SK-N-DZ (cell line): ENCODE data around the gene ELOA2. TPM values are rescaled to one million over a fixed set of nuclear protein-coding genes. Genes with fewer than 3 reads are reported as not detected.
"Not testable (repeated sequence)": the region's sequence is repeated elsewhere in the genome, so short reads cannot be mapped to it uniquely, and the experiment has no call there.

Source experiments
- DNase-seq: peaks from one replicate; pipeline ENCODE4 v3.0.0-alpha.2; 2015; ENCODE audit warnings: low spot score
- polyA plus RNA-seq, 2 experiments: library from polyadenylated mRNA; depleted of rRNA; stranded (reverse); fragments of >200 nt; gene quantifications; 2 replicates each; pipeline ENCODE4 v1.2.3, GENCODE V29; 2014

The ELOA2 gene, protein sequence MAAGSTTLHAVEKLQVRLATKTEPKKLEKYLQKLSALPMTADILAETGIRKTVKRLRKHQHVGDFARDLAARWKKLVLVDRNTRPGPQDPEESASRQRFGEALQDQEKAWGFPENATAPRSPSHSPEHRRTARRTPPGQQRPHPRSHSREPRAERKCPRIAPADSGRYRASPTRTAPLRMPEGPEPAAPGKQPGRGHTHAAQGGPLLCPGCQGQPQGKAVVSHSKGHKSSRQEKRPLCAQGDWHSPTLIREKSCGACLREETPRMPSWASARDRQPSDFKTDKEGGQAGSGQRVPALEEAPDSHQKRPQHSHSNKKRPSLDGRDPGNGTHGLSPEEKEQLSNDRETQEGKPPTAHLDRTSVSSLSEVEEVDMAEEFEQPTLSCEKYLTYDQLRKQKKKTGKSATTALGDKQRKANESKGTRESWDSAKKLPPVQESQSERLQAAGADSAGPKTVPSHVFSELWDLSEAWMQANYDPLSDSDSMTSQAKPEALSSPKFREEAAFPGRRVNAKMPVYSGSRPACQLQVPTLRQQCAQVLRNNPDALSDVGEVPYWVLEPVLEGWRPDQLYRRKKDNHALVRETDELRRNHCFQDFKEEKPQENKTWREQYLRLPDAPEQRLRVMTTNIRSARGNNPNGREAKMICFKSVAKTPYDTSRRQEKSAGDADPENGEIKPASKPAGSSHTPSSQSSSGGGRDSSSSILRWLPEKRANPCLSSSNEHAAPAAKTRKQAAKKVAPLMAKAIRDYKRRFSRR
- not detected in 2 replicates for polyA plus RNA-seq (2014; cell fraction: cytosol; rRNA removed)
- polyA plus RNA-seq (2014; cell fraction: nucleus; rRNA removed), result not detected in 2 replicates

DNA sequence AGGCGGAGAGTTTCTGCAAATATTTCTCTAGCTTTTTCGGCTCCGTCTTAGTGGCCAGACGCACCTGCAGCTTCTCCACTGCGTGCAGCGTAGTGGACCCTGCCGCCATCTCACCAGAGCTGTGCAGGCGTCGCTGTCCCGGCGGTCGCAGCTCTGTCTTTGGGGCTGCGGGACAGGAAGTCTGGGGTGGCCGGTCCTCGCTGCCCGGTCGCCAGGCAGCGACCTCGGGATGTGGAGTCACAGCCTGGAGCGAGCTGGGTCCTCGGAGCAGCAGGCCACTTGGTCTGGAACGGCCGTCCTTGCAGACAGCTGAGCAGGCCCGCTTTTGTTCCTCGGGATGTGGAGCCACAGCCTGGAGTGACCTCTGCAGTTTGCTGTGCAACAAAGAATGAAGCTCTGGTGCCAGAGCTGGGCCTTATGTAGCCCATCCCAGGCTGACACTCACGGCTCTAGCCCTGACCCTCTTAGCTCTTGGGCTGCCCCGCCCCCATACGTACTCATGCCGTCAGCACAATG, at the start of gene ELOA2:
Gene ELOA2 (minus strand): TSS at position 466 of the 516 bp plus-strand sequence. CDS start 357 bp downstream, at position 109.
- DNase-seq, result no peak

DNA sequence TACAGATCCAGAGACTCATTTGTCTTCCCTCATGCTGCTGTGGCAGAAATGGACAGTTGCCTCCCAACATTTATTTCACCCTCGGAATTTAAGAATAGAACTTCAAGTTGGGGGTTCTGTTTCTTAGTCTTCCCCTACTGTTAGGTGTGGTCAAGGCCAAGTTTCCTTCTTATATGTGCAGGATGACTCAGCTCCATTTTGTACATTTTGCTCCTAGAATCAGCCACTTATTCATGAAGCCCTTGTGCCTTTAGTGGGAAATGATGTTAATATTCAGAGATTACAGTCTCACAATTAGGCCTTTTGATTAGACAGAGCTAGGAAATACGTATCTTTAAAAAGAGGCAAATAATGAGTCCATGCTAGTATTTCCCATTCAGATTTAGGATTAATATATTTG, 46.2 kb upstream of the ELOA2 start:
- no peak for DNase-seq

DNA sequence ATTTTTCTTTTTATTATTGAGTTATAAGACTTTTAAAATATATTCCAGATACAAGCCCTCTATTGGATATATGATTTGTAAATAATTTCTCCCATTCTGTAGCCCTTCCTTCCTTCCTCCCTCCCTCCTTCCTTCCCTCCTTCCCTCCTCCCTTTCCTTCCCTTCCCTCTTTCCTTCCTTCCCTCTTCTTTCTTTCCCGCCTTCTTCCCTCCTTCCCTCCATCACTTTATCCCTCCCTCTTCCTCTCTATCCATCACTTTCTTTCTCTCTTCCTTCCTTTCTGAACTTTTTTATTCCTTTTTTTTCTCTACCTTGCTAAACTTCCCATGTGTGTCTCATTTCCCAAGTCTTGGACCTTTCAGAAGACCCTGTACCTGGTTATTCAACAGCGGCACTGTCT, 45.5 kb upstream of the ELOA2 start:
- DNase-seq, result no peak

DNA sequence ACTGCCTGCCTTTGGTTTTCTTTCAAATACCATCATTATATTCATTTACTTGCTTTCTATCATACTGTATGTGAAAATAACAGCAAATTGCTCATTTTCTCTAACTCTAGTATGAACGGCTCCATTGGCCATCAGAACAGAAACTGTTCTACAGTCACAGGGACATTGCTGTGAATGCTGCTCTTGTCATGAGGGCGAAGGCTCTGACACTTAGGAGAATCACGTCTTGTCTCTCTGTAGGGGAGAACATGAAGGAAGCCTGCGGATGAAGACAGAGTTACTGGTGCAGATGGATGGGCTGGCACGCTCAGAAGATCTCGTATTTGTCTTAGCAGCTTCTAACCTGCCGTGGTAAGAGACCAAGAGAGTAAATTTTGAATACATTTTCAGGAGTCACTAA, 41.7 kb upstream of the ELOA2 start:
- no peak for DNase-seq

DNA sequence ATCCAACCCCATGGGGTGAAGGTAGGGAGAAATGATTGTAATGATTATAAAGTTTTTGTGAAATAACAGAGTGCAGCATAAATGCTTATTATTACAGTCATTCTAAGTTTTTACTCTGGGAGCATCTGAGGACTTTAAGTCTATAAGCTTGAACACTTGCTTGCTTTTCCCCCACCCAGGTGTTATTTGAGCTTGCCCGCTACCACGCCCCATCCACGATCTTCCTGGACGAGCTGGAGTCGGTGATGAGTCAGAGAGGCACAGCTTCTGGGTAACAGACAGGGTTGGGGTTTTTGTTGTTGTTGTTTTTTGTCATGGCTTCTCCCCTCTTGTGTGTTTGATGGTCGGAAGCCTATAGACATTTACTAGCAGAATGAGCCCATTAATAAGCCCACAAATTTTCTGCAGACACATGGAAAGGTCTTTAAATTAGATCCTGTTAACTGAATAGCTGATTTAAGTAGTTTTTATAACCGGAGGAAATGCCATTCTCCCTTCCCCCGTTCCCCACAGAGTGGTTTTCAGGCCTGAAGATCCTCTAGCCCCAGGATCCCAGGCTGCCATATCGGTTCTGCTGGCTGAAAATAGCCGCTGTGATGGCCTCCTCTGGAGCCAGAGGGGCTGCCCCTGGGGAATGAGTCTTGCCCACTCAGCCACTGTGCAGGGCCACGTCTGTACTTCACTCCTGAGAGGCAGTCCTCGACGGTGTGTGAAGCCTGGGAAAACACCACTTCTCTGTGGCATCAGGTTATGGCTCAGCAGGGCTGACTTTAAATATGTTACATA, 39.9 kb upstream of the ELOA2 start:
- DNase-seq, result no peak

DNA sequence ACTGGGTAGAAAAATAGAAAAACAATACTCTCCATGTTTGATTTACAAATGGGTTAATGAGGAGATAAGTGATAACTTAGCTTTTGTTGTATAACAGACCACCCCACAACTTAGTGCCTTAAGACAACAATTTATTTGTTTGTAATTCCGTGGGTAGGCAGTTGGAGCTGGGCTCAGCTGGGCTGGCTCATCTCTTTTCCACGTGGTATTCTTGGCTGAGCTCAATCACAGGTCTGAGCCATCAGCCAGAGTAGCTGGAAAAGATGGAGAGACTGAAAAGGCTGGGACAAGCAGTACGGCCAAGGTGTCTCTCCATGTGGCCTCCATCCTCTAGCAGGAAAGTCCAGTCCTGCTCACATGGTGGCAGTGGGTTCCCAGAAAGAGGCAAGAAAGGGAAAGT, 32.2 kb upstream of the ELOA2 start:
- no peak for DNase-seq

DNA sequence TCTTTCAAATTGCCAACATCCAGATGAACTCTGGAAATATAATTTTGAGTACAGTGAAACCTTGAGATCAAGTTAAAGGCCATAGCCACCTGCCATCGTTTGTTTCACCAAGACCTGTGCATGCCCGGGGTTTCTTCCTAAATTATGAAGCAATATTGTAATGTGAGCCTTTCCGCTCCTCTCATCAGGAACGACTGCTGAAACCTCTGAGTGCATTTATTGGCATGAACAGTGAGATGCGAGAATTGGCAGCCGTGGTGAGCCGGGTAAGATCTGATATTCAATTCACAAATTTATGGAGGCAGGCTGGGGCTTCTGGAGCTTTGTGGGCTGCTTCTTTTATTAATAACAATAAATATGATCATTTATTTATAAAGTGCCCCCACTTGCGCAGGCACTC, 27.7 kb upstream of the ELOA2 start:
- DNase-seq, result no peak

DNA sequence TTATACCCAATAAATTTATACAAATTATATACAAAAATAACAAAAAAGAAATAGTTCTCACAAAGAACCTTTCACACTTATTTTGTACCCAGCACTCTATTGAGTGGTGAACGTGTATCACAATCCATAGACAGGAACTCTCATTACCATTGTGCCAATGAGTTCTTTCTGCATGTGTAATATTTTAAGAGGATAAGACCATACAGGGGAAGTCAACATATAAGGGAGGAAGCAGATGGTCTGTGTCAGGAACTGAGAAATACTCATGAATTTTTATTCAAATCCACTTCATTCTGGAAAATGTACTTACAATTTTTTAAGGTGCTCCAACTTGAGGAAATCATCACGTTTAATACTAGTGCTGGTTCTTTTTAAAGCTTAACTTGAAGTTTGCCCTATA, 27.1 kb upstream of the ELOA2 start:
- no peak for DNase-seq

DNA sequence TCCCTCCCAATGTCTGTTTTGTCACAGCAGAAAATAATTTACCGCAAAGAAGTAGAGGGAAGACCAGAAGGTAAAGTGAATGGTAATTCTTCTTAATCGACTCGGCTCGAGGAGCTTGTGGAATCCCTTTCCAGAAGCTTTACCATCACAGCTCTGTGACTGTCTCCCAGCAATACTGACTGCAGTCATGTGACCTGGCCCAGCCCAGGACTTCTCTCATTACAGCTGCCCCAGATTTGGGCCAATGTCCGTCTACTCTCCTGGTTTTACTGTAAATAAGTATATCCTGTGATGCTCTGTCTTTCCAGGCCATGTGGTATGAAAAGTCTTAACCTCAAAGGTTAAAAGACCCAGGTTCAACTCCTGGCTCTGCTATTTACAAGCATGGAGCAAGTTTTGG, 18.9 kb upstream of the ELOA2 start:
- DNase-seq, result no peak

DNA sequence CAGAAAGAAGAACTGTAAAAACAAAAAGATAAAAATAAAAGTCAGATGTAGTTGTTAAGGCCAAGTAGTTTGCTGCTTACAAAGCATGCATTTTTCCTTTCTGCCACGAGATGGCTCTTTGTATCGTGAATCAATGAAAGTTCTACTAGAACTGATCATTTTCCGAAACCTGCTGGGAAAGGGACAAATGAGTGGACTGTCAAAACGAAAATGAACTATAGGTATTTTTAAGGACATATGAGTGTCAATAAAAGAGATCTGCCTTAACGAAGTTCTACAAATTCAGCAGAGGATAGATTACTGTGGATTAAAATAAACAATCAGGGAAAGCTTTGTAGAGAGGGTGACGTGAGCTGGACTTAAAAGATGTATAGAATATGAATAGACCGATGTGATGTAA, 15.0 kb upstream of the ELOA2 start:
- DNase-seq, result peak; percentile 41

DNA sequence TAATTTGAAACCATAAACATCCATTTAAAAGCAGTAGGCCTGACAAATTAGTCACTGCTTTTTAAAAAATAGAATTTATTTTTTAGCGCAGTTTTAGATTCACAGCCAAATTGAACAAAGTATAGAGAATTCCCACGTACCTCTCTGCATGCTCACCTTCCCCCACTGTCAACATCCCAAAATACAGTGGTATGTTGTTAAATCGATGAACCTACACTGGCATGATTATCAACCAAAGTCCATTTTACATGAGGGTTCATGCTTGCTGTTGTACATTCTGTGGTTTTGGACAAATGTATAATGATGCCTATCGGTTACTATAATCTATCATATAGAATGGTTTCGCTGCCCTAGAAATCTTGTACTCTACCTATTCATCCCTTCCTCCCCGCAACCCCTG, 5.6 kb upstream of the ELOA2 start:
- no peak for DNase-seq

DNA sequence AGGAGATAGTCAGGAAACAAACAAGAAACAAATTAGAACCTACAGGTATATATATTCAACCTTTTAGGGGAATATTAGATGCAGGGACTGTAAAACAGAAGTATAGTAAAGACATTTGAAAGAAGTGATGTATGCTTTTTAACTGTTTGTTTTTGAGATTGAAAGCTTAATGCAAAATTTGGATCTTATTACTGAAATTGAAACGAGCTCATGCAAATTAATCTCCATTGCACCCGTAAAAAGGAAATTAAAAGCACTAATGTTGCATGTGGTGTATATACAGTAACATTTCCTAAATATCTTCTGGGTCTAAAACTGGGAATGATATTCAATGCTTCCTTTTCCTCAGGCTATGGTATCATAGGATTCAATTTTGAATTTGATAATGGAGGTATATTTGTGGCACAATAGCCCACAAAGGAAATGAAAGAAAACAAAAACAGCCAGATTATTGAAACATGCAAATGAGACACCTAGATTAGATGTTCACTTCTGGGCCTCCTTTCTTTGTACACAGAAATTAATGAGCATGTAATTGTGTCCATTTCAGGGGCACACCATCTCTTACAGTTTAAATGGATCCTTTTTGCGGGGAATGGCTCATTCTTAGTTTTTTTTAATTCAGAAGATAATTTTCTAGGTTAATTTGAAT, 1.6 kb upstream of the ELOA2 start:
- no peak for DNase-seq

DNA sequence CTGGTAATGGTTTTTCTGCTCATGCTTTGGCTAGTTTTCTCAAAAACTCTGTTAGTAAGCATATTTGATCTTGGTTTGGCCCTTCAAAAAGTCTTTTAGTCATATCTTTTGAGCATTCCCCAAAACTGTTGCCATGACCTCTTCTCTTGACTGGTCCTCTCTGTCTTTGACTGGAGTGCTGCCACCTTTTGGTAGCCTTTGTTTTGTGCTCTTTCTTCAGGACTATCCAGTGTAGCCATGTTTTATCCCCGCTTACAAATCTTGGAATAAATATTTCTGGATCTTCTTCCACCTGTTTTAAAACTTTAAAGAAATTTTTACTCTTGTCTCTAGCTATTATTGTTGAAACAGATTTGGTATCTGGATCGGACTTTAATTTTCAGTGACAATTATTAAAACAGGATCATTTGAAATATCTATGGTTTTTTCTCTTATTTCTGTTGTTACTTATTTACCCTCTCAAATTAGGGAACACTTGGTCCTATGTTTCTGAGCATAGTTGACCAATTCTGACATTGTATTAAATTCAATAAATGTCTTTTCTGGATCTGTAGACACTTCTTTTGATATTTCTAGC, 965 bp upstream of the ELOA2 start:
- DNase-seq, result peak; percentile 9

DNA sequence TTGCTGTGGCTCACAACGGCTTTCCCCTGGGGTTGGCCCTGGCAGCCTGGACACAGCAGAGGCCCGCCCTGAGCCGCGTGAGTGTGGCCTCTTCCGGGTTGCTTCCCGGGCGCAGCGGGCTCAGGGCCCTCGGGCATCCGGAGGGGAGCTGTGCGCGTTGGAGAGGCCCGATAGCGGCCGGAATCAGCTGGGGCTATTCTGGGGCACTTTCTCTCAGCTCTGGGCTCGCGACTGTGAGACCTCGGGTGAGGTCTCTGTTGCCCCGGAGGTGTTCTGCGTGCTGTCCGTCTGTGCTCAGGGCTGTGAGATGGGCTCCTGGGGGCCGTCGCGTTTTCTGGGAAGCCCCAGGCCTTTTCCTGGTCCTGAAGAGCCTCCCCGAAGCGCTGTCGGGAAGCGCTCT, 830 bp downstream of the ELOA2 start:
- not testable (repeated sequence) for DNase-seq

DNA sequence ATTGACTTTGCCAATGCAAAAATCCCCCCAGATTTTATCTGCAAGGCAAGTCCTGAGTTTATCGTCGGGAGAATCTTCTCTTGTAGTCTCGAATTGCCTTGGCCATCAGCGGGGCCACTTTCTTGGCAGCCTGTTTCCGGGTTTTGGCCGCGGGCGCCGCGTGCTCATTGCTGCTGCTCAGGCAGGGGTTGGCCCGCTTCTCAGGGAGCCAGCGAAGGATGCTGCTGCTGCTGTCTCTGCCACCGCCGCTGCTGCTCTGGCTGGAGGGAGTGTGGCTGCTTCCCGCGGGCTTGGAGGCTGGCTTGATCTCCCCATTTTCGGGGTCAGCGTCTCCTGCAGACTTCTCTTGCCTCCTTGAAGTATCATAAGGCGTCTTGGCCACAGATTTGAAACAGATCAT, 2.5 kb downstream of the ELOA2 start:
- DNase-seq, result no peak

DNA sequence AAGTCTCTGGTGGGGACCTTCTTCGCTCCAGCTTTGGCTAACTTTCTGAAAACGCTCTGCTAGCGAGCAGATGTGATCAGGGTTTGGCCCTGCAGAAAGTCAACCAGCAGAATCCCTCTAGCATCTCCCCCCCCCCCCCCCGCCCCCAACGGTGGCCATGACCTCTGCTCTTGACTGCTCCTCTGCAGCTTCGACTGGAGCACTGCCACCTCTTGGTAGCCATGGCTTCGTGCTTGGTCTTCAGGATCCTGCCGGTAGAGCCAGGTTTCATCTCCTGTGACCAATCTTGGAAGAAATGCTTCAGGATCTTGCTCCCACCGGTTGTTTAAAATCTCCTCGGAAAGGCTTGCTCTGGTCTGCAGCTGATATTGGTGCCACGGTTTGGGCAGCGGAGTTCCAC, 4.5 kb downstream of the ELOA2 start:
- DNase-seq, result not testable (repeated sequence)

DNA sequence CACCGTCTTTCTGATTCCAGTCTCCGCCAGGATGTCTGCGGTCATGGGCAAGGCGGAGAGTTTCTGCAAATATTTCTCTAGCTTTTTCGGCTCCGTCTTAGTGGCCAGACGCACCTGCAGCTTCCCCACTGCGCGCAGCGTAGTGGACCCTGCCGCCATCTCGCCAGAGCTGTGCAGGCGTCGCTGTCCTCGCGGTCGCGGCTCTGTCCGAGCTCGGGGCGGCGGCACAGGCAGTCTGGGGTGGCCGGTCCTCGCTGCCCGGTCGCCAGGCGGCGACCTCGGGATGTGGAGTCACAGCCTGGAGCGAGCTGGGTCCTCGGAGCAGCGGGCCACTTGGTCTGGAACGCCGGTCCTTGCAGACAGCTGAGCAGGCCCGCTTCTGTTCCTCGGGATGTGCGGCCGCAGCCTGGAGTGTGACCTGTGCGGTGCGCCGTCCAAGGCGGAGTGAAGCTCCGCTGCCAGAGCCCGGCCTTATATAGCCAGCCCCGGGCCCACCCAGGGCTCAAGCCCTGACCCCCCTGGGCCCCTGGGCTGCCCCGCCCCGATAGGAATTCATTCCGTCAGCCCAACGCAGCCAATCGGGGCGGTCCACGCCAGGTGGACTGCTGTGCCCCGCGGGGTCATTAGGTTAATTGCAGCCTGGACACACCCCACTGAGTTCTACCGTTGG, 5.6 kb downstream of the ELOA2 start:
- DNase-seq, result not testable (repeated sequence)

DNA sequence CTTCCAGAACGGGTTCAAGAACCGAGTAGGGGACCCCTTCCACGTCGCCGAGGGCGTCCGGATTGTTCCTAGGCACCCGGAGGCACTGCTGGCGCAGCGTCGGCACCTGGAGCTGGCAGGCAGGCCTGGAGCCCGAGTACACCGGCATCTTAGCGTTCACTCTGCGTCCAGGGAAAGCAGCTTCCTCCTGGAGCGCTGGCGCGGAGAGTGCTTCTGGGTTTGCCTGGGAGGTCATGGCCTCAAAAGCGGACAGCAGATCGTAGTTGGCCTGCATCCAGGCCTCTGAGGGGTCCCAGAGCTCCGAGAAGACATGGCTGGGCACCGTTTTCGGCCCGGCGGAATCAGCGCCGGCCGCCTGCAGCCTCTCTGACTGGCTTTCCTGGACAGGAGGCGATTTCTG, 6.7 kb downstream of the ELOA2 start:
- not testable (repeated sequence) for DNase-seq

DNA sequence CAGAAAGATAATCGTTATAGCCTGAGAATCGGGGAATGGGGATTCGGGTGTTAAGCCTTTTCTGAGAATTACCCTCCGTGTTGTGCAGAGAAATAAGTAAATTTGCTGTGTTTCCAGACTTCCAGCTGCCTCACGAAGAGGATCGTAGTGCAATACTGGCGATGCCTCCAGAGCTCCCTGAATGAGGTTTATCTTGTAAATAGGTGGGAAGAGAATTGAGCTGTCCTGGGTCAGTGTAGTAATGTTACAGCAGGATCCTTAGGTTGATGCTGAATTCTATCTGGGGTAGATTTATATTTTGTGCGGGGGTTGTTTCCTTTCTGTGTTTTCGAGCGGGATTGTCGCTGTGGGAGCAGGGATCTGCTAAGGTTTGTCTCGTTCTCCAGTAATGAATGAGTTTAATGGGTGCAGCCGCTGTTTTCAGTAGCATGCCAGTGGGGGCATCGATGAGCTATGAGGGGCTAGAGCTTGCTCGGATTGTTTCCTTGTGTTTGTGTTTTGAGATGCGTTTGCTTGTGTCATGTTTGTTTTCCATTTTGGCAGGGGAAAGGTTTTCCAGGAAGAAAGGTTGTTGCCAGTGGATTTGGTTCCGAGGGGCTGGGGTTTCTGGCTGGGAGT, 9.8 kb downstream of the ELOA2 start:
- not testable (repeated sequence) for DNase-seq
